SU-DHL-6 (cell line): ENCODE measurements around the gene DEPDC1B.
"Not testable (repeated sequence)": the region's sequence is repeated elsewhere in the genome, so short reads cannot be mapped to it uniquely, and the experiment has no call there.

ENCODE experiments used
- H2AFZ ChIP-seq: fragments of 200-600 bp; sonication (generic); 2 replicates; pipeline ENCODE4 v1.6.1; 2014; ENCODE audit warnings: low read depth, mild to moderate bottlenecking, moderate library complexity, mixed read lengths, antibody characterized with exemption, low read length; ENCODE audit not compliant: severe bottlenecking
- H3F3A ChIP-seq: fragments of 200-600 bp; shearing (Covaris generic); 2 replicates; pipeline ENCODE4 v1.6.0; 2016; ENCODE audit warnings: antibody characterized with exemption, mild to moderate bottlenecking; ENCODE audit not compliant: insufficient read depth
- H3K27ac ChIP-seq: fragments of 200-600 bp; sonication (generic); 2 replicates; pipeline ENCODE4 v1.5.1; 2016; ENCODE audit warnings: low read depth, mild to moderate bottlenecking, low read length, moderate library complexity, mixed read lengths
- H3K27me3 ChIP-seq: fragments of 200-600 bp; sonication (generic), shearing (Covaris generic); 2 replicates; pipeline ENCODE4 v1.6.0; 2014; ENCODE audit warnings: mild to moderate bottlenecking, low read length
- H3K36me3 ChIP-seq: fragments of 200-600 bp; sonication (generic); 2 replicates; pipeline ENCODE4 v1.6.1; 2014; ENCODE audit warnings: mild to moderate bottlenecking, low read length, mixed read lengths
- H3K4me2 ChIP-seq: fragments of 300-600, 200-600 bp; shearing (Covaris generic), sonication (generic); 2 replicates; pipeline ENCODE4 v1.6.0; 2014; ENCODE audit warnings: low read length, low read depth, mild to moderate bottlenecking; ENCODE audit not compliant: poor library complexity, severe bottlenecking
- H3K4me3 ChIP-seq: fragments of 200-600 bp; sonication (generic); 2 replicates; pipeline ENCODE4 v1.5.1; 2014; ENCODE audit warnings: antibody characterized with exemption, low read length, mild to moderate bottlenecking, mixed read lengths; ENCODE audit not compliant: insufficient read depth, poor library complexity, severe bottlenecking
- H3K79me2 ChIP-seq: fragments of 200-600 bp; sonication (generic); 2 replicates; pipeline ENCODE4 v1.6.1; 2014; ENCODE audit warnings: mild to moderate bottlenecking, low read length, moderate library complexity; ENCODE audit not compliant: insufficient read depth
- H3K9ac ChIP-seq: fragments of 200-600 bp; sonication (generic); 2 replicates; pipeline ENCODE4 v1.7.0; 2014; ENCODE audit warnings: mild to moderate bottlenecking, low read length
- H3K9me2 ChIP-seq: fragments of 200-600 bp; sonication (generic); replicated peaks from 2 replicates; pipeline ENCODE4 v1.6.1; 2014; ENCODE audit warnings: low read length; ENCODE audit not compliant: insufficient read depth
- H3K9me3 ChIP-seq: fragments of 200-600 bp; sonication (generic); 2 replicates; pipeline ENCODE4 v1.6.1; 2014; ENCODE audit warnings: low read length, mixed read lengths; ENCODE audit not compliant: insufficient read depth
- H4K20me1 ChIP-seq: fragments of 200-600 bp; sonication (generic); 2 replicates; pipeline ENCODE4 v1.6.1; 2014; ENCODE audit warnings: low read depth, mild to moderate bottlenecking, antibody characterized with exemption, low read length, moderate library complexity, mixed read lengths
- CTCF ChIP-seq: fragments of 200-600 bp; sonication (generic); IDR thresholded peaks from one replicate; pipeline ENCODE4 v1.5.1; 2017; ENCODE audit warnings: antibody characterized with exemption, mild to moderate bottlenecking, low read length, moderate library complexity; ENCODE audit not compliant: insufficient read depth, poor library complexity, severe bottlenecking
- EZH2phosphoT487 ChIP-seq: fragments of 200-600 bp; sonication (generic), shearing (Covaris generic); conservative IDR thresholded peaks from 2 replicates; pipeline ENCODE4 v1.6.1; 2018; ENCODE audit warnings: mild to moderate bottlenecking, antibody characterized with exemption, low read length, moderate library complexity, mixed read lengths

Gene DEPDC1B

DNA sequence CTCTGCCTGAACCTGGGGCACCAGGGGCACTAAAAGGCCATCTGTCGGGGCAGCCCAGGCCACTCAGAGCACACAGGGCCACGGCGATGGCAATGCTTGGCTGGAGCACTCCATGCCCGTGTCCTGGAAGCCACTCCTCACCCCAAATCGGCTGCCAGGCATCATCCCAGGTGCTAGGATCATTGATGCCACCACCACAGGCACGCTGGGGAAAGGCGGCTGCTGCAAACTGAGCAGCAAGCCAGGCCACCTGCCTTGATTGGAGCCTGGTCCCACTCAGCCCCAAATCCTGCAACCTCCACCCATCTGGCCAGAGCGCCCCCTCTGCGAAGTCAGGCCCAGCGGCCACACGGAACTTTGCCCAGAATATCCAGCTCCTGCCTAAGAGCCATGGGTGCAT, 67.8 kb downstream of the DEPDC1B start:
- H3K4me3 ChIP-seq = no peak overlapping the region
- no peaks in the 10 kb centered on the region for H3K9me2 ChIP-seq
- H3K27me3 ChIP-seq = no peaks in the 10 kb centered on the region
- no peak overlapping the region for H2AFZ ChIP-seq
- H3K9me3 ChIP-seq = no peaks in the 10 kb centered on the region
- no peaks in the 10 kb centered on the region for H3K79me2 ChIP-seq
- H4K20me1 ChIP-seq = no peaks in the 10 kb centered on the region
- no peak for TF ChIP-seq CTCF
- no peak for TF ChIP-seq EZH2phosphoT487
- no peaks in the 10 kb centered on the region; the same call in 1 of the 2 replicates for H3K36me3 ChIP-seq
- no peak overlapping the region for H3K9ac ChIP-seq
- H3F3A ChIP-seq = no peaks in the 10 kb centered on the region
- H3K27ac ChIP-seq = no peak overlapping the region
- no peak overlapping the region for H3K4me2 ChIP-seq

- no peaks in the 10 kb centered on the region for H3F3A ChIP-seq
These were observed 69.1 kb downstream of the DEPDC1B start for GRCh38 chr5:60630836-60631235.

DNA sequence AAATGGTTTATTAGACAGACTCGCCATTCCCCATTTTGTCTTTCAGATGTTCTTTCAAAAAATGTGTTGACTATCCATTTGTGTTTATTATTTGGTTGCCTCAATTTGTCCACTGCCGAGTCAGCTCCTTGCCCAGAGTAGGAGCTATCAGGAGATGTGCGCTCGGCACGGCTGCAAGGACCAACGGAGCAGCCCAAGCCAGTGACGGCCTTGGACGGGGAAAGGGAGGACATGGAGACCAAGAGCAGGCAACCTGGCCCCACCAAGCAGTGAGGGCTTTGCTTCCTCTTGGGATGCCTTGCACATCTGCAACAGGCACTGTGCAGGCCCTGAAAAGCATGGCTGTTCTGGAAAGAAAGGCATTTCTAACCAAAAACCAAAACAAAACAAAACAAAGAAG, 69.8 kb downstream of the DEPDC1B start:
- Histone ChIP-seq H3K36me3 (no peaks in the 10 kb centered on the region; the same call in none of the 2 replicates), H3K27ac (no peak overlapping the region), H3K9me3 (no peaks in the 10 kb centered on the region), H3K9ac (no peak overlapping the region), H4K20me1 (no peaks in the 10 kb centered on the region), H3K4me3 (no peak overlapping the region), H3K9me2 (no peaks in the 10 kb centered on the region), H3K79me2 (no peaks in the 10 kb centered on the region), H3K4me2 (no peak overlapping the region), H3F3A (no peaks in the 10 kb centered on the region), H2AFZ (no peak overlapping the region), H3K27me3 (no peaks in the 10 kb centered on the region)
- TF ChIP-seq CTCF = no peak
- no peak for TF ChIP-seq EZH2phosphoT487

More at GRCh38 chr5:60630836-60631235, 69.1 kb downstream of the DEPDC1B start:
- no peak overlapping the region for H3K4me2 ChIP-seq
- H3K36me3 ChIP-seq = no peaks in the 10 kb centered on the region; the same call in none of the 2 replicates
- no peak overlapping the region for H3K4me3 ChIP-seq
- H4K20me1 ChIP-seq = no peaks in the 10 kb centered on the region
- H3K9me2 ChIP-seq = no peaks in the 10 kb centered on the region
- no peak overlapping the region for H3K9ac ChIP-seq
- no peaks in the 10 kb centered on the region for H3K79me2 ChIP-seq
- no peaks in the 10 kb centered on the region for H3K9me3 ChIP-seq
- TF ChIP-seq EZH2phosphoT487 = no peak
- TF ChIP-seq CTCF = no peak
- H2AFZ ChIP-seq = no peak overlapping the region
- H3K27me3 ChIP-seq = no peaks in the 10 kb centered on the region
- H3K27ac ChIP-seq = no peak overlapping the region

GRCh38 chr5:60624875-60625274, 75.1 kb downstream of the DEPDC1B start:
- not testable (repeated sequence) for H3K4me3 ChIP-seq, H4K20me1 ChIP-seq, H3K9me2 ChIP-seq, H3K9me3 ChIP-seq, H3F3A ChIP-seq, H3K27ac ChIP-seq, H2AFZ ChIP-seq, H3K4me2 ChIP-seq, H3K27me3 ChIP-seq, H3K79me2 ChIP-seq, H3K9ac ChIP-seq, H3K36me3 ChIP-seq

DNA sequence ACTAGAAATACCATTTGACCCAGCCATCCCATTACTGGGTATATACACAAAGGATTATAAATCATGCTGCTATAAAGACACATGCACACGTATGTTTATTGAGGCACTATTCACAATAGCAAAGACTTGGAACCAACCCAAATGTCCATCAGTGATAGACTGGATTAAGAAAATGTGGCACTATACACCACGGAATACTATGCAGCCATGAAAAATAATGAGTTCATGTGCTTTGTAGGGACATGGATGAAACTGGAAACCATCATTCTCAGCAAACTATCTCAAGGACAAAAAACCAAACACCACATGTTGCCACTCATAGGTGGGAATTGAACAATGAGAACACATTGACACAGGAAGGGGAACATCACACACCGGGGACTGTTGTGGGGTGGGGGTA, 79.2 kb downstream of the DEPDC1B start:
- not testable (repeated sequence) for H3K9me3 ChIP-seq, H4K20me1 ChIP-seq, H3K4me2 ChIP-seq

More for the DNA sequence above, 79.2 kb downstream of the DEPDC1B start:
- H3K9me2 ChIP-seq, H3K79me2 ChIP-seq, H3F3A ChIP-seq, H3K9ac ChIP-seq, H2AFZ ChIP-seq, H3K27ac ChIP-seq, H3K27me3 ChIP-seq, H3K4me3 ChIP-seq, H3K36me3 ChIP-seq: not testable (repeated sequence)
